Upper lobe of right lung (tissue), 1 donor: Measurements from ENCODE around the gene MUSTN1. TPM values are rescaled to one million over a fixed set of nuclear protein-coding genes. Genes with fewer than 3 reads are reported as not detected.

Experiments used
- ATAC-seq: fragments of 200-7000 bp; cut with Tn5 transposase; one replicate; pipeline ENCODE4 v1.9.1; 2020; ENCODE audit warnings: mild to moderate bottlenecking, moderate library complexity
- DNase-seq: peaks from one replicate; pipeline ENCODE4 v3.0.0-alpha.2; 2020
- H3K27ac ChIP-seq: fragments of 200-600 bp; one replicate; pipeline ENCODE4 v1.8.0; 2022
- H3K27me3 ChIP-seq: fragments of 200-600 bp; one replicate; pipeline ENCODE4 v1.8.0; 2022; ENCODE audit warnings: mild to moderate bottlenecking
- H3K36me3 ChIP-seq: fragments of 200-600 bp; one replicate; pipeline ENCODE4 v1.8.0; 2022
- H3K4me1 ChIP-seq: fragments of 200-600 bp; one replicate; pipeline ENCODE4 v1.8.0; 2022
- H3K4me3 ChIP-seq: fragments of 200-600 bp; one replicate; pipeline ENCODE4 v1.8.0; 2022; ENCODE audit warnings: mild to moderate bottlenecking
- H3K9me3 ChIP-seq: fragments of 200-600 bp; one replicate; pipeline ENCODE4 v1.8.0; 2022
- CTCF ChIP-seq: fragments of 200-600 bp; IDR thresholded peaks from one replicate; pipeline ENCODE4 v1.8.0; 2022; ENCODE audit warnings: antibody characterized with exemption
- intact Hi-C: fragments of 100-400 bp; cut with DNase I; formaldehyde crosslinking; loops from one replicate; pipeline ENCODE4 v1.11.0; 2022
- total RNA-seq: library from RNA; stranded (reverse); fragmentation: NEBNext Ultra II Directional; extraction: Animal tissue kit (Norgen Biotek cat#: 25700); gene quantifications from one replicate; pipeline ENCODE4 v1.2.1, GENCODE V29; 2021
- donor health status: DM: no; HTN: yes; CAD: no; lungs with severe emphysema.

MUSTN1 gene
- total RNA-seq, 1 donor from 2014 or later, result 5.4 TPM

- no peak for TF ChIP-seq CTCF
- DNase-seq, result no peak
- intact Hi-C loops, result no loop called here
- Histone ChIP-seq H3K9me3 (no peaks in the 10 kb centered on the region), H3K4me1 (peaks cover 24% of the 10 kb centered on the region), H3K36me3 (peaks cover 33% of the 10 kb centered on the region), H3K27ac (no peak overlapping the region), H3K27me3 (no peaks in the 10 kb centered on the region), H3K4me3 (no peak overlapping the region)
- ATAC-seq, result no peak
These were observed 4.4 kb upstream of the MUSTN1 start for GRCh38 chr3:52839268-52839575.

GRCh38 chr3:52838561-52839267 lies 3.9 kb upstream of the MUSTN1 start:
- no peak overlapping the region for H3K4me3 ChIP-seq
- intact Hi-C loops, result no loop called here
- H3K27me3 ChIP-seq, result no peaks in the 10 kb centered on the region
- DNase-seq (no peak), ATAC-seq (no peak)
- H3K27ac ChIP-seq, result no peak overlapping the region
- H3K36me3 ChIP-seq, result peaks cover 33% of the 10 kb centered on the region
- TF ChIP-seq CTCF, result no peak
- no peaks in the 10 kb centered on the region for H3K9me3 ChIP-seq
- peaks cover 19% of the 10 kb centered on the region for H3K4me1 ChIP-seq

- intact Hi-C loops, result no loop called here
- no peaks in the 10 kb centered on the region for H3K9me3 ChIP-seq
These were observed 2.2 kb upstream of the MUSTN1 start for GRCh38 chr3:52836986-52837385.

GRCh38 chr3:52836471-52836845 lies 1.6 kb upstream of the MUSTN1 start:
- intact Hi-C loops, result no loop called here
- DNase-seq, result no peak
- Histone ChIP-seq H3K9me3 (no peaks in the 10 kb centered on the region), H3K27me3 (no peaks in the 10 kb centered on the region), H3K4me1 (peaks cover 10% of the 10 kb centered on the region), H3K4me3 (no peak overlapping the region), H3K27ac (no peak overlapping the region), H3K36me3 (peaks cover 25% of the 10 kb centered on the region)
- no peak for TF ChIP-seq CTCF
- ATAC-seq, result no peak

More at GRCh38 chr3:52836986-52837385, 2.2 kb upstream of the MUSTN1 start:
- ATAC-seq (no peak), DNase-seq (no peak)
- Histone ChIP-seq H3K4me3 (no peak overlapping the region), H3K27me3 (no peaks in the 10 kb centered on the region), H3K36me3 (peaks cover 30% of the 10 kb centered on the region), H3K4me1 (peaks cover 10% of the 10 kb centered on the region), H3K27ac (no peak overlapping the region)
- no peak for TF ChIP-seq CTCF

- Histone ChIP-seq H3K27ac (no peak overlapping the region), H3K4me1 (peaks cover 10% of the 10 kb centered on the region), H3K4me3 (no peak overlapping the region), H3K9me3 (no peaks in the 10 kb centered on the region), H3K27me3 (no peaks in the 10 kb centered on the region), H3K36me3 (peaks cover 19% of the 10 kb centered on the region)
- DNase-seq, result no peak
- TF ChIP-seq CTCF, result no peak
- no peak for ATAC-seq
- intact Hi-C loops, result no loop called here
These were observed 1.1 kb upstream of the MUSTN1 start for GRCh38 chr3:52835766-52836470.
